H7 (cell line): ENCODE data around the gene SECTM1. TPM values are rescaled to one million over a fixed set of nuclear protein-coding genes. Genes with fewer than 3 reads are reported as not detected.

ENCODE experiments used
- DNase-seq: peaks from one replicate; pipeline ENCODE4 v3.0.0; 2012
- H3K27me3 ChIP-seq: 2 replicates; pipeline ENCODE4 v1.6.0; 2011; ENCODE audit warnings: mild to moderate bottlenecking, low read length; ENCODE audit not compliant: control insufficient read depth, insufficient read depth
- H3K36me3 ChIP-seq: replicated peaks from 2 replicates; pipeline ENCODE4 v1.5.1; 2011; ENCODE audit warnings: low read length; ENCODE audit not compliant: control insufficient read depth, insufficient read depth
- H3K4me3 ChIP-seq: 2 replicates; pipeline ENCODE4 v1.5.1; 2011; ENCODE audit warnings: low read depth, mild to moderate bottlenecking, control low read depth, low read length, moderate library complexity; ENCODE audit not compliant: insufficient read depth
- total RNA-seq: library from RNA; depleted of rRNA; stranded (reverse); fragments of >200 nt; shearing (Covaris generic); gene quantifications from 2 replicates; pipeline ENCODE4 v1.2.3, GENCODE V29; 2014; rRNA removed

The SECTM1 gene
- total RNA-seq, 1 experiment from 2014 or later = 0.94 TPM

DNA sequence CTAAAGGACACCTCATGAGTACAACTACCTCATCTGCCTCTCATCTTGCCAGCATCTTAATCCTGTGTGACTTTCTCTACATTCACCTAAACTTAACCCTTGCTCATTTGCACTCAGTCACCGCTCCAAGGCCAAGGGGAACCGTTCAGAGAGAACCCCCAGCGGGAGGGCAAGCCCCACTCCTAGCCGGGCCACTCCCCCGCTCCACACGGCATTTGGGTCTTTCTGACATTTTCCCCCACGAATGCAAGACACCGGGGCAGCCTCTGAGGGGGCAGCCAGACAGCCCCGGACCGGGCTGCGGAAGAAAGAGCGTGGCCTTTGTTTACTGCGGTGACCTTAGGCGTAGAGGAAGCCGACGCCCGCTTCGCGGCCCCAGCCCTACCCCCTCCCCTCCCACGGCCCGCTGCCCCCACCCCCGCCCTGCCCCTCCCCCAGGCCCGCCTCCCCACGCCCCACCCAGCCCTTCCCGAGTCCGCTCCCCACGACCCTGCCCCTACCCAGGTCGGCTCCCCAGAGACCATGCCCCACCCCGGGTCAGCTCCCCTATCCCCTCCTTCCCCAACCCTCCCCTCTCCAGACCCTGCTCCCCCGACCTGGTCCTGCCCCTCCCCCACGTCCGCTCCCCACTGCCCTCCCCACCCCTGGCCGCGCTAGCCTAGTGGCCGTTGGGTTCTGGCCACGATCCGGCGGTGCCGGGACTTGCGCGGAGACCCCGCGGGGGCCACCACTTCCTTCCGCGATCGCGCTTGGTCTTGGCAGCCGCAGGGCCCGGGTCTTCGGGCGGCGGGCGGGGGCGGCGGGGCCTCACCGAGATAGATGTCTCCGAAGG is 60.9 kb downstream of the SECTM1 start:
- peaks cover 10% of the 10 kb centered on the region for H3K36me3 ChIP-seq
- DNase-seq = peak; percentile 96
- peak overlapping the region; percentile 52 for H3K4me3 ChIP-seq
- H3K27me3 ChIP-seq = no peaks in the 10 kb centered on the region

DNA sequence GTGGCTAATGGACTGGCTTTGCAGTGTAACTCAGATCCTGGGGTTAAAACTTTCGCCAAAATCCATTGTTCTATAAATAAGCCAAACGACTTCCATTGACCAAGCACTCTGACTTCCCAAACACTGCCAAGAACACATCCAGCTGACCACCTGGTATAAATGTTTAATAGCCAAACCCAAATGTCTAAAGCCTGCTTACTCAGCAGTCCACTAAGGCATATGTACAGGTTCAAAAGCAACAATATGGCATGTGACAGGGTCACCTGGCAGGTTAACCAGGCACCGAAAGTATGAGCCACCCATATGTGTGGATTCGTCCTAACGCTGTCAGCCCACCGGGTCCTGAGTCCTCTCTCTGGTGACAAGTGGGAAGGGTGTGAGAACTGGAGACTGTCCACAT is 62.2 kb downstream of the SECTM1 start:
- H3K4me3 ChIP-seq = no peak overlapping the region
- H3K36me3 ChIP-seq = peaks cover 16% of the 10 kb centered on the region

More for the DNA sequence above, 62.2 kb downstream of the SECTM1 start:
- no peak for DNase-seq
- no peaks in the 10 kb centered on the region for H3K27me3 ChIP-seq

Other genes with a start within 250 kb of the SECTM1 start
- 201 and 257 TPM in 2 replicates for gene FASN, start 235.5 kb downstream of the SECTM1 start, total RNA-seq
- 3.7 and 6.0 TPM in 2 replicates for gene CCDC57, start 120.9 kb downstream of the SECTM1 start, total RNA-seq
- 31.2 and 52.0 TPM in 2 replicates for gene SLC16A3, start 104.7 kb downstream of the SECTM1 start, total RNA-seq
- gene CSNK1D, start 60.1 kb downstream of the SECTM1 start, total RNA-seq = 31.7 and 37.3 TPM in 2 replicates
- gene CD7, start 16.2 kb downstream of the SECTM1 start, total RNA-seq = 0.38 and 1.7 TPM in 2 replicates
- gene TEX19, start 25.5 kb upstream of the SECTM1 start, total RNA-seq = 1.1 and 1.9 TPM in 2 replicates
- not detected in 2 replicates for gene UTS2R, start 38.0 kb upstream of the SECTM1 start, total RNA-seq
- gene HEXD, start 84.6 kb upstream of the SECTM1 start, total RNA-seq = 16.6 and 24.6 TPM in 2 replicates
- gene OGFOD3, start 84.8 kb upstream of the SECTM1 start, total RNA-seq = 26.2 and 28.6 TPM in 2 replicates
- 62.8 and 76.1 TPM in 2 replicates for gene CYBC1, start 117.0 kb upstream of the SECTM1 start, total RNA-seq
- gene NARF, start 125.0 kb upstream of the SECTM1 start, total RNA-seq = 42.2 and 49.9 TPM in 2 replicates
- gene FOXK2, start 186.0 kb upstream of the SECTM1 start, total RNA-seq = 54.1 and 67.4 TPM in 2 replicates